ENCODE measurements around the gene C1QTNF5.

Gene C1QTNF5

GRCh38 chr11:119365071-119365591, 24.4 kb upstream of the C1QTNF5 start:
- no peak overlapping the region for H3K27ac ChIP-seq (ENCODE audit: extremely low read depth, low read depth, low read length)
- TF ChIP-seq ZNF596 (tag by site-specific recombination; IDR thresholded peaks at IDR 0.05) (no peak), ZNF335 (tag by site-specific recombination; conservative IDR thresholded peaks at IDR 0.05) (peak; percentile 59)
- H3K9me3 ChIP-seq (ENCODE audit: control insufficient read depth, insufficient read depth, low read depth, low read length) = no peaks in the 10 kb centered on the region
- ChIA-PET POLR2A (no interaction called here), CTCF (interaction anchor here (0.6 to 2.2 kb wide), 8 partner anchors 8 to 159 kb away, joined by 3 to 20 read pairs (median 5); partner anchors contain the start of genes C1QTNF5 and CBL)
- no peak overlapping the region for H3K4me3 ChIP-seq (ENCODE audit: low read depth, low read length)
- H3K36me3 ChIP-seq (ENCODE audit: control insufficient read depth in 2 of 2, insufficient read depth in 1 of 2, low read length in 2 of 2) = no peaks in the 10 kb centered on the region
- peaks cover 9% of the 10 kb centered on the region for H3K4me1 ChIP-seq (ENCODE audit: control insufficient read depth, insufficient read depth, low read length)

DNA sequence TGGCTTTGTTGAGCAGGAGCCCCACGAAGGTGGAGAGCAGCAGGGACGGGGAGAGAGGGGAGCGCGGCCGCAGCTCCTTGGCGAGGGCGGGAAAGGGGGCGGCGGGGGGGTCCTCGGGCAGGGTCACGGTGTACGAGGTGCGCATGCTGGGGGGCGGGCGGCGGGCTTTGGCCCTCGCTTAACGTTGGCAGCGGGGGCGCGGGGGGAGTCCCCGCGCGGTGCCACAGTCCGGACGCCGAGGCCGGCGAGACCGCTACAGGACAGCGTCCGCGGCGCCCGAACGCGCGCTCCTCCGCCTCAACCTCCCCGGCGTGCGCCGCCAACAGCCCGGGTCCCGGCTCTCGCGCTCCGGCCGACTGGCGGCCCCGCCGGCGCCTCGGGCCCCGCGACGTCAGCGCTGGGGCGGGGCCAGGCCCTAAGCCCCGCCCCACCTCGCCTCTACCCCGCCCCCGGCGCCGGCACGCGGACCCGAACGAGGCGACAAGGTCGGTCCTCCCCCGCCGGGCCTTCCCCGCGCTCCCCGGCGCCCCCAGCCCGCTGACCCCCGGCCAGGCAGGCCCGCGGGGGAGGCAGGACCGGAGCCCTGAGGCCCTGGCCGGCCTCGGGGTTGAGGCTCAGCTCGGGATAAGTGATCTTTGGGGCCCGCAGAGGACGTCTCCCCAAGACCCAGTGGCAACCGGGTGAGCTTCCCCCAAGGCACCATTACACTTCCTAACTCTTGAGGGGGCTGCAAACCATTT, 23.3 kb upstream of the C1QTNF5 start:
- POLR2A ChIA-PET = interaction anchor here (0.6 to 0.9 kb wide), 3 partner anchors 16 to 216 kb away, joined by 3 to 8 read pairs (median 5); no protein-coding TSS in a partner anchor

GRCh38 chr11:119363081-119363850, 22.6 kb upstream of the C1QTNF5 start:
- no peaks in the 10 kb centered on the region for H3K9me3 ChIP-seq (ENCODE audit: control insufficient read depth, insufficient read depth, low read depth, low read length)
- TF ChIP-seq HIC1 (tag by site-specific recombination; IDR thresholded peaks at IDR 0.05) (peak; percentile 55; the same call in 1 of the 2 replicates), ZNF202 (tag by site-specific recombination; IDR thresholded peaks at IDR 0.05; ENCODE audit: borderline replicate concordance) (no peak), ZNF112 (tag by site-specific recombination; IDR thresholded peaks at IDR 0.05) (no peak)
- ChIA-PET CTCF (interaction anchor here (0.8 to 2.5 kb wide), 8 partner anchors 10 to 112 kb away, joined by 3 to 33 read pairs (median 8); no protein-coding TSS in a partner anchor), POLR2A (interaction anchor here (0.6 to 2.7 kb wide), 4 partner anchors 15 to 215 kb away, joined by 3 to 39 read pairs (median 12); partner anchors contain the start of gene MCAM)
- H3K27ac ChIP-seq (ENCODE audit: extremely low read depth, low read depth, low read length) = no peak overlapping the region
- peak overlapping the region; percentile 32 for H3K4me3 ChIP-seq (ENCODE audit: low read depth, low read length)
- H3K4me1 ChIP-seq (ENCODE audit: control insufficient read depth, insufficient read depth, low read length) = peaks cover 9% of the 10 kb centered on the region
- peaks cover 0 to 18% of the 10 kb centered on the region in 2 experiments; a peak in 1 of 3 replicates for H3K36me3 ChIP-seq (ENCODE audit: control insufficient read depth in 2 of 2, insufficient read depth in 1 of 2, low read length in 2 of 2)

More for the DNA sequence above, 23.3 kb upstream of the C1QTNF5 start:
- H3K36me3 ChIP-seq (ENCODE audit: control insufficient read depth in 2 of 2, insufficient read depth in 1 of 2, low read length in 2 of 2) = peaks cover 0 to 10% of the 10 kb centered on the region in 2 experiments; a peak in 1 of 3 replicates
- H3K4me3 ChIP-seq (ENCODE audit: low read depth, low read length) = peak overlapping the region; percentile 32
- TF ChIP-seq ZBTB44 (tag by site-specific recombination; IDR thresholded peaks at IDR 0.05) = no peak
- TF ChIP-seq GLIS2 (tag by site-specific recombination; IDR thresholded peaks at IDR 0.05) = 0 out of 2 replicates have a peak, but pooled peaks have one; percentile 33
- peak; percentile 72 for TF ChIP-seq ZNF37A (tag by site-specific recombination; IDR thresholded peaks at IDR 0.05)
- TF ChIP-seq, protein P1, sequence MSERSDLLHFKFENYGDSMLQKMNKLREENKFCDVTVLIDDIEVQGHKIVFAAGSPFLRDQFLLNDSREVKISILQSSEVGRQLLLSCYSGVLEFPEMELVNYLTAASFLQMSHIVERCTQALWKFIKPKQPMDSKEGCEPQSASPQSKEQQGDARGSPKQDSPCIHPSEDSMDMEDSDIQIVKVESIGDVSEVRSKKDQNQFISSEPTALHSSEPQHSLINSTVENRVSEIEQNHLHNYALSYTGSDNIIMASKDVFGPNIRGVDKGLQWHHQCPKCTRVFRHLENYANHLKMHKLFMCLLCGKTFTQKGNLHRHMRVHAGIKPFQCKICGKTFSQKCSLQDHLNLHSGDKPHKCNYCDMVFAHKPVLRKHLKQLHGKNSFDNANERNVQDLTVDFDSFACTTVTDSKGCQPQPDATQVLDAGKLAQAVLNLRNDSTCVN (tag by site-specific recombination; optimal IDR thresholded peaks at IDR 0.05) = peak; percentile 12
- TF ChIP-seq GLIS1 (tag by site-specific recombination; IDR thresholded peaks at IDR 0.05) = no peak
- H3K9me3 ChIP-seq (ENCODE audit: control insufficient read depth, insufficient read depth, low read depth, low read length) = no peaks in the 10 kb centered on the region
- CTCF ChIA-PET = interaction anchor here (1.2 to 2.2 kb wide), 8 partner anchors 10 to 158 kb away, joined by 3 to 20 read pairs (median 7); partner anchors contain the start of genes C1QTNF5 and CBL
- peaks cover 9% of the 10 kb centered on the region for H3K4me1 ChIP-seq (ENCODE audit: control insufficient read depth, insufficient read depth, low read length)
- H3K27ac ChIP-seq (ENCODE audit: extremely low read depth, low read depth, low read length) = no peak overlapping the region; the same call in 1 of the 2 replicates
